ENCODE measurements around the gene PRAMEF15. TPM values are rescaled to one million over a fixed set of nuclear protein-coding genes. Genes with fewer than 3 reads are reported as not detected.
"Not testable (repeated sequence)": the region's sequence is repeated elsewhere in the genome, so short reads cannot be mapped to it uniquely, and the experiment has no call there.

The PRAMEF15 gene
- total and polyA plus RNA-seq, 2 of the 4 experiments (the other 2 are of a cell fraction) = not detected

DNA sequence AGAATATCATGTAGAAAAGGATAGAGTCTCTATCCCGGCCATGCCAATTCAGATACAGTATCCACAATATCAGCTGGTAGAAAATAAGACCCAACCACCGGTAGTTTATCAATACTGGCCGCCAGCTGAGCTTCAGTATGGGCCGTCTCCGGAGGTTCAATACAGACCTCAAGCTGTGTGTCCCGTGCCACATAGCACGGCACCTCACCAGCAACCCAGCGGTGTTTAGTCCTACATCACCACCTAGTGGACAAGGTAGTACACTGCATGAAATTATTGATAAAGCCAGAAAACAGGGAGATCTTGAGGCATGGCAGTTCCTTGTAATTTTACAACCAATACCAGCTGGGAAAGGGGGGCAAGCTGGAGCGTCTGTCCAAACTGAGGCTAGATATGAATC lies 39.1 kb downstream of the PRAMEF15 start:
- H3K4me1 ChIP-seq (ENCODE audit: control insufficient read depth, insufficient read depth, low read length); H4K8ac ChIP-seq (ENCODE audit: low read depth in 2 of 2, low read length in 2 of 2); H2AK9ac ChIP-seq (replicated peaks; ENCODE audit: low read depth, low read length, poor library complexity); H2BK120ac ChIP-seq (ENCODE audit: low read depth, low read length); H2BK20ac ChIP-seq (ENCODE audit: low read depth, low read length); dilution Hi-C loops (cut with HindIII; ENCODE audit: low sequenced_read_pairs, unreplicated experiment); H3K79me1 ChIP-seq (ENCODE audit: low read depth in 1 of 2, low read length in 2 of 2); in situ Hi-C loops (cut with MboI; ENCODE audit: low sequenced_read_pairs); H3K27me3 ChIP-seq (ENCODE audit: control insufficient read depth, insufficient read depth, low read length); H3K56ac ChIP-seq (ENCODE audit: extremely low read depth, insufficient read depth, low read length); H3K9me3 ChIP-seq (ENCODE audit: control insufficient read depth, insufficient read depth, low read length); H3K27ac ChIP-seq (ENCODE audit: insufficient read depth, low read length); ATAC-seq (ENCODE audit: low read depth); POLR2A ChIA-PET (ENCODE audit: unreplicated experiment); H4K5ac ChIP-seq (ENCODE audit: low read depth, low read length); H3K9ac ChIP-seq (ENCODE audit: low read depth, low read length); H3K4me2 ChIP-seq (ENCODE audit: low read depth, low read length); BruUV-seq (replicated peaks); H3K23ac ChIP-seq (ENCODE audit: low read depth, low read length); H2AFZ ChIP-seq (replicated peaks; ENCODE audit: low read length, poor library complexity); H3K36me3 ChIP-seq (ENCODE audit: control insufficient read depth, insufficient read depth, low read length); H3K18ac ChIP-seq (ENCODE audit: low read depth, low read length); H4K91ac ChIP-seq (ENCODE audit: insufficient read depth, low read depth, low read length); DNase-seq; H3K4ac ChIP-seq (ENCODE audit: low read depth, low read length); H3K9me1 ChIP-seq (ENCODE audit: insufficient read depth, low read length); H2BK15ac ChIP-seq (ENCODE audit: low read depth, low read length); H2BK5ac ChIP-seq (ENCODE audit: low read depth, low read length, poor library complexity, severe bottlenecking); H3K14ac ChIP-seq (replicated peaks; ENCODE audit: low read depth, low read length); H2AK5ac ChIP-seq (ENCODE audit: low read depth, low read length); CTCF ChIA-PET; H4K20me1 ChIP-seq (ENCODE audit: insufficient read depth, low read length); intact Hi-C loops (cut with micrococcal nuclease); H3K4me3 ChIP-seq (ENCODE audit: insufficient read depth, low read depth, low read length): not testable (repeated sequence)
- no CpG with 5 or more reads among the region's 9 CpGs for WGBS, 2 experiments (ENCODE audit: extremely low coverage in 2 of 2, insufficient read length in 1 of 2)

Measured in IMR-90 (cell line).